Osteoblast (primary cell): ENCODE results near the gene TGM2. TPM values are rescaled to one million over a fixed set of nuclear protein-coding genes. Genes with fewer than 3 reads are reported as not detected.

Source experiments
- DNase-seq: peaks from one replicate; pipeline ENCODE4 v3.0.0; 2011; ENCODE audit warnings: low spot score, mixed read lengths; ENCODE audit not compliant: insufficient read length; ENCODE audit errors: missing footprints
- H2AFZ ChIP-seq: 2 replicates; pipeline ENCODE4 v1.6.0; 2011; ENCODE audit warnings: mild to moderate bottlenecking, low read length
- H3K27ac ChIP-seq: 2 replicates; pipeline ENCODE4 v1.5.1; 2011; ENCODE audit warnings: mild to moderate bottlenecking, low read depth, low read length, moderate library complexity
- H3K27me3 ChIP-seq: 2 replicates; pipeline ENCODE4 v1.6.0; 2012; ENCODE audit warnings: mild to moderate bottlenecking, control low read depth, inconsistent platforms, low read length, moderate library complexity; ENCODE audit not compliant: insufficient read depth
- H3K36me3 ChIP-seq: 2 replicates; pipeline ENCODE4 v1.5.1; 2011; ENCODE audit warnings: mild to moderate bottlenecking, low read length, control low read depth, moderate library complexity; ENCODE audit not compliant: insufficient read depth
- H3K4me1 ChIP-seq: 2 replicates; pipeline ENCODE4 v1.5.1; 2011; ENCODE audit warnings: mild to moderate bottlenecking, low read length, control low read depth, moderate library complexity; ENCODE audit not compliant: insufficient read depth
- H3K4me2 ChIP-seq: 2 replicates; pipeline ENCODE4 v1.6.0; 2011; ENCODE audit warnings: mild to moderate bottlenecking, low read length; ENCODE audit not compliant: insufficient read depth
- H3K4me3 ChIP-seq: fragments of 200-600 bp; sonication (generic); 3 replicates; pipeline ENCODE4 v1.5.1; 2012; ENCODE audit warnings: mild to moderate bottlenecking, low read length, inconsistent platforms; ENCODE audit not compliant: insufficient read depth
- H3K79me2 ChIP-seq: 2 replicates; pipeline ENCODE4 v1.6.0; 2012; ENCODE audit warnings: mild to moderate bottlenecking, low read length, control low read depth, inconsistent platforms; ENCODE audit not compliant: insufficient read depth
- H3K9me3 ChIP-seq: 2 replicates; pipeline ENCODE4 v1.5.1; 2011; ENCODE audit warnings: low read depth, low read length, control low read depth
- H4K20me1 ChIP-seq: 2 replicates; pipeline ENCODE4 v1.6.0; 2012; ENCODE audit warnings: mild to moderate bottlenecking, low read length, control low read depth; ENCODE audit not compliant: insufficient read depth
- CTCF ChIP-seq: IDR thresholded peaks from 2 replicates; pipeline ENCODE4 v1.5.1; 2011; ENCODE audit warnings: mild to moderate bottlenecking, low read depth, low read length, moderate library complexity; ENCODE audit errors: extremely low read depth
- total RNA-seq: library from RNA; depleted of rRNA; stranded (reverse); fragments of >200 nt; gene quantifications from 2 replicates; pipeline ENCODE4 v1.2.3, GENCODE V29; 2012

Gene TGM2
- total RNA-seq, 1 donor: 78.2 TPM

DNA sequence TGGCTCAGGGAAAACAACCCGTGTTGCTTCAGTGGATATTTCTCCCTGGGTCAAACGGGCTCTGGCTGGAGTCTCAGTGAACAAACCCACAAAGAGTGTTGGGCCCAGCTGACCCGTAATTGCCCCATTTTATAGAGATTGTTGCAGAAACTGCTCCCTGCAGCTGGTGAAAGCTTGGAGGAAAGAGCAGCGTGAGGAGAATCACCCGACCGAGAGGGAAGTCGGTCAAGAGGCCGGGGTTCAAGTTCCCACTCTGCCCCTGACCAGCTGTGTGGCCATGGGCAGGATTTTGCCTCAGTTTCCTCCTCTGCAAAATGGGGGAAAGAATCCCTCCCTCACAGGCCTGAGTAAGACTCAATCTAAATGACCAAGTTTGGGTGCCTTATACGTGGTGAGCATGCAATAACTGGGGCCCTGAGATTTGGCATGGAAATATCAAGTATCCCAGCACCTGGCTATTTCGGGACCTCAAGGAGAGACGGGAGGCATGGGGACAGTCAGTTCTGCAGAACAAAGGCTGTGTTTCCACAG lies 1.7 kb upstream of the TGM2 start:
- Histone ChIP-seq H3K79me2 (peaks cover 27% of the 10 kb centered on the region), H2AFZ (no peak overlapping the region), H3K27me3 (no peaks in the 10 kb centered on the region), H3K36me3 (peaks cover 6% of the 10 kb centered on the region), H3K4me3 (no peak overlapping the region), H4K20me1 (no peaks in the 10 kb centered on the region), H3K9me3 (no peaks in the 10 kb centered on the region), H3K4me1 (peaks cover 77% of the 10 kb centered on the region), H3K4me2 (no peak overlapping the region), H3K27ac (peak overlapping the region; percentile 92)
- no peak for DNase-seq
- TF ChIP-seq CTCF: no peak

DNA sequence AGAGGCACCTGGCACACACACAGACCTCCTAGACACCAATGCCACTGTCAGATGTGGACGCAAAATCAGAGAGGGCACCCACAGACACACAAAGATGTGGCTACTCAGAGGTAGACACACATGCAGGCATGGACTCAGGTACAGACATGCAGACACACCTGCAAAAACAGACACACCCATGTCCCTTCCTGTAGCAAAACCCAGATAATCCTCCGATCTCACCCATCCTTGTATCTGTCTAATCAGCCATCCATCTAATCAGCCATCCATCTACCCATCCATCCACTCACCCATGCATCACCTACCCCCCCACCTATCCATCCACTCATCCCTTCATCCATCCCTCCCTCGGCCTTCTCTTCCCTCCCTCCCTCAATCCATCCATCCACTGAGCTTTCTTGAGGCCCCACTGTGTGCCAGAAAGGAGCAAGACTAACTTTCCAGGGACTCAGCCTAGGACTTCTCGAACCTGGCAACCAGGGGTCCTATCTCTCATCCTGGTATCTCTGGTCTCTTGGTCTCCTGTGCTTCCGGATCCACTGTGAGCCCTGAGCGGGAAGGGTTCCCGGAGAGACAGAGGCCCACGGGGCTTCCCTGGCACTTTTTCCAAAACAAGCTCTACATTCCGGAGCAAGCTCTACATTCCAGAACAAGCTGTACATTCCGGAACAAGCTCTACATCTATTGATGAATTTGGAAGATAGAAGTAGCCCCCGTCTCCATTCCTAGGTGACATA lies 1.1 kb upstream of the TGM2 start:
- Histone ChIP-seq H3K36me3 (peaks cover 13% of the 10 kb centered on the region), H3K27me3 (no peaks in the 10 kb centered on the region), H3K27ac (peak overlapping the region; percentile 92), H2AFZ (no peak overlapping the region), H3K4me1 (peaks cover 71% of the 10 kb centered on the region), H3K4me2 (peak overlapping the region; percentile 96), H3K9me3 (no peaks in the 10 kb centered on the region), H3K79me2 (peaks cover 29% of the 10 kb centered on the region), H3K4me3 (no peak overlapping the region), H4K20me1 (peaks cover 4% of the 10 kb centered on the region)
- TF ChIP-seq CTCF: no peak
- DNase-seq: no peak

GRCh38 chr20:38164624-38165088 lies 414 bp downstream of the TGM2 start:
- Histone ChIP-seq H3K4me3 (peak overlapping the region; percentile 77), H3K4me1 (peaks cover 66% of the 10 kb centered on the region), H3K79me2 (peaks cover 29% of the 10 kb centered on the region), H4K20me1 (peaks cover 9% of the 10 kb centered on the region), H3K27ac (peak overlapping the region; percentile 24), H3K4me2 (peak overlapping the region; percentile 96), H3K27me3 (no peaks in the 10 kb centered on the region), H3K36me3 (peaks cover 27% of the 10 kb centered on the region), H3K9me3 (no peaks in the 10 kb centered on the region), H2AFZ (no peak overlapping the region)
- no peak for DNase-seq
- no peak for TF ChIP-seq CTCF

DNA sequence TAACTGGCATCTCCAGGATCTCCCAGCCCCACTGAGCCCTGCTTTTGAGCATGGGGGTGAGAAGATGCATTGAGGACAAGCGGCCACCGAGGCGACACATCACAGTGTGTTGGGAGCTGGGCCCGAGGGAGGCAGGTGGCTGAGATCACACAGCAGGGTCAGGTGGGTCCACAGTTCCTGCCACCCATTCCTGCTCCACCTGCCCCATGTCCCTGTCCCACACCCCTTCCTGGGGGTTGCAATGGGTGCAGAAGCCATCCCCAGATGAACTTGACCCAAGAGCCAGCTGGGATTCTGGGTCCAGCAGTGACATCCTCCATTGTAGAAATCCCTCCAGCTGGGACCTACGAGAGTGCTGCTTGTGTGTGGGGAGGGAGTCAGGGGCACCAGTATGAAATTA lies 1.0 kb downstream of the TGM2 start:
- peak overlapping the region; percentile 24 for H3K27ac ChIP-seq
- H3K27me3 ChIP-seq: no peaks in the 10 kb centered on the region
- H3K4me1 ChIP-seq: peaks cover 68% of the 10 kb centered on the region
- H3K79me2 ChIP-seq: peaks cover 29% of the 10 kb centered on the region
- H2AFZ ChIP-seq: no peak overlapping the region
- H3K9me3 ChIP-seq: no peaks in the 10 kb centered on the region
- peak overlapping the region; percentile 77 for H3K4me3 ChIP-seq
- peaks cover 33% of the 10 kb centered on the region for H3K36me3 ChIP-seq
- no peak for TF ChIP-seq CTCF
- peaks cover 10% of the 10 kb centered on the region for H4K20me1 ChIP-seq
- peak overlapping the region; percentile 96 for H3K4me2 ChIP-seq
- no peak for DNase-seq
